CD4-positive, alpha-beta T cell (primary cell): ENCODE data around the gene CRP. TPM values are rescaled to one million over a fixed set of nuclear protein-coding genes. Genes with fewer than 3 reads are reported as not detected.
"Not testable (repeated sequence)": the region's sequence is repeated elsewhere in the genome, so short reads cannot be mapped to it uniquely, and the experiment has no call there.

Experiments
- ATAC-seq: fragments of 200-7000 bp; cut with Tn5 transposase; one replicate; pipeline ENCODE4 v1.10.0; 2022; ENCODE audit warnings: mild to moderate bottlenecking; ENCODE audit not compliant: poor library complexity
- CTCF ChIA-PET: fragments of 350-600 bp; sonication (Branson Sonifier 250); formaldehyde crosslinking; loops from one replicate; lab custom pipeline; 2021; ENCODE audit warnings: antibody characterized with exemption, inconsistent platforms; lab: Charles Lee
- POLR2A ChIA-PET: fragments of 350-600 bp; sonication (Branson Sonifier 250); formaldehyde crosslinking; loops from one replicate; lab custom pipeline; 2021; ENCODE audit warnings: antibody characterized with exemption, inconsistent platforms; lab: Charles Lee
- DNase-seq, 14 experiments: peaks; one replicate each; pipeline ENCODE4 v3.0.0-alpha.2; 2013 to 2020; ENCODE audit warnings: mixed read lengths in 2 of 14
- H3K27ac ChIP-seq, 2 donors: one replicate each; pipeline versions ENCODE4 v1.5.1 to v1.7.0; 2013; ENCODE audit warnings: low read length in 2 of 2, low read depth in 1 of 2, mild to moderate bottlenecking in 1 of 2
- H3K27me3 ChIP-seq, 2 experiments: 1 replicate in 1 of 2; 2 replicates in 1 of 2; pipeline versions ENCODE4 v1.6.1 to v1.7.0; 2013; ENCODE audit warnings: low read length in 2 of 2, control low read depth in 1 of 2, mild to moderate bottlenecking in 1 of 2, moderate library complexity in 1 of 2; ENCODE audit not compliant: insufficient read depth in 2 of 2, control insufficient read depth in 1 of 2
- H3K36me3 ChIP-seq: one replicate; pipeline ENCODE4 v1.6.1; 2013; ENCODE audit warnings: low read length, control low read depth; ENCODE audit not compliant: insufficient read depth
- H3K4me1 ChIP-seq: one replicate; pipeline ENCODE4 v1.6.1; 2013; ENCODE audit warnings: low read length, control low read depth; ENCODE audit not compliant: insufficient read depth
- H3K4me3 ChIP-seq: one replicate; pipeline ENCODE4 v1.5.1; 2013; ENCODE audit warnings: mild to moderate bottlenecking, low read length, moderate library complexity
- H3K9me3 ChIP-seq, 2 experiments: 1 replicate in 1 of 2; 2 replicates in 1 of 2; pipeline versions ENCODE4 v1.6.1 to v1.7.0; 2013; ENCODE audit warnings: low read length in 2 of 2, mild to moderate bottlenecking in 2 of 2, control low read depth in 1 of 2, moderate library complexity in 1 of 2; ENCODE audit not compliant: control insufficient read depth in 1 of 2, insufficient read depth in 1 of 2
- H3K27ac Mint-ChIP-seq: one replicate; pipeline ENCODE4 v1.8.0; 2020; ENCODE audit warnings: mixed read lengths
- H3K27me3 Mint-ChIP-seq: one replicate; pipeline ENCODE4 v1.8.0; 2021; ENCODE audit warnings: mixed read lengths
- H3K36me3 Mint-ChIP-seq: one replicate; pipeline ENCODE4 v1.8.0; 2021; ENCODE audit warnings: low read depth, mixed read lengths
- H3K4me1 Mint-ChIP-seq: one replicate; pipeline ENCODE4 v1.8.0; 2021; ENCODE audit warnings: low read depth, mixed read lengths
- H3K4me3 Mint-ChIP-seq: one replicate; pipeline ENCODE4 v1.8.0; 2020; ENCODE audit warnings: mild to moderate bottlenecking, mixed read lengths
- H3K9me3 Mint-ChIP-seq: one replicate; pipeline ENCODE4 v1.8.0; 2020; ENCODE audit warnings: mixed read lengths
- intact Hi-C, 2 experiments: fragments of 100-400 bp; cut with DNase I in 1 of 2; cut with micrococcal nuclease in 1 of 2; formaldehyde crosslinking; loops; one replicate each; pipeline versions ENCODE4 v1.15.1 to v1.9.0; 2023 to 2025; cut with DNase I, micrococcal nuclease
- total RNA-seq, 174 experiments: library from RNA in 2 of 174; stranded (reverse) in 2 of 174; gene quantifications; one replicate each; pipeline ENCODE4 v1.2.3 and lab custom pipeline; 2021 to 2026
- TF ChIP-seq, protein P1 (sequence below): fragments of 200-600 bp; IDR thresholded peaks from one replicate; pipeline ENCODE4 v1.8.0; 2022; ENCODE audit warnings: antibody characterized with exemption, mild to moderate bottlenecking

CRP gene
- total RNA-seq, 2 experiments from 2014 or later, result not detected

DNA sequence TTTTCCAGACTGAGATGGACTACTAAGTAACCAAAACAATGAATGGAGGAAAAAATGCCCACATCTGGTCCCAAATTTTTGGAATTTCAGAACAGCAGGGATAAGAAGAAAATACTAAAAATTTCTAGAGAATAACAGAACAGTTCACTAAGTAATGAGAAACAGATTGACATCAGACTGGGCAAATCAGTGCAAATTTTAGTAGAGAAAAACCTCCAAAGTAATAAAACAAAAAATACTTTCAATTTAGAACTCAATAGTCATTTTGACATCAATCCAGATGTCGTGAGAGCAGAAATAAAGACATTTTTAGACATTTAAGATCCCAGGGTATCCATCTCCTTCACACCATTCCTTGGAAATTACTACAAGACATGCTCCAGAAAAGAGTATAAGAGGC, 39.3 kb downstream of the CRP start:
- Mint-ChIP-seq H3K27ac (no peak overlapping the region), H3K27me3 (peaks cover 38% of the 10 kb centered on the region), H3K4me1 (no peaks in the 10 kb centered on the region), H3K9me3 (no peaks in the 10 kb centered on the region), H3K4me3 (no peak overlapping the region), H3K36me3 (no peaks in the 10 kb centered on the region)
- no peak overlapping the region for H3K27ac ChIP-seq
- intact Hi-C loops, result no loop called here
- ATAC-seq, result no peak
- ChIA-PET POLR2A (no interaction called here), CTCF (no interaction called here)
- H3K9me3 ChIP-seq, result no peaks in the 10 kb centered on the region
- H3K4me3 ChIP-seq, result no peak overlapping the region
- H3K27me3 ChIP-seq, result peaks cover 4 to 16% of the 10 kb centered on the region in 2 experiments
- no peaks in the 10 kb centered on the region for H3K36me3 ChIP-seq
- no peak for DNase-seq
- TF ChIP-seq, protein P1, sequence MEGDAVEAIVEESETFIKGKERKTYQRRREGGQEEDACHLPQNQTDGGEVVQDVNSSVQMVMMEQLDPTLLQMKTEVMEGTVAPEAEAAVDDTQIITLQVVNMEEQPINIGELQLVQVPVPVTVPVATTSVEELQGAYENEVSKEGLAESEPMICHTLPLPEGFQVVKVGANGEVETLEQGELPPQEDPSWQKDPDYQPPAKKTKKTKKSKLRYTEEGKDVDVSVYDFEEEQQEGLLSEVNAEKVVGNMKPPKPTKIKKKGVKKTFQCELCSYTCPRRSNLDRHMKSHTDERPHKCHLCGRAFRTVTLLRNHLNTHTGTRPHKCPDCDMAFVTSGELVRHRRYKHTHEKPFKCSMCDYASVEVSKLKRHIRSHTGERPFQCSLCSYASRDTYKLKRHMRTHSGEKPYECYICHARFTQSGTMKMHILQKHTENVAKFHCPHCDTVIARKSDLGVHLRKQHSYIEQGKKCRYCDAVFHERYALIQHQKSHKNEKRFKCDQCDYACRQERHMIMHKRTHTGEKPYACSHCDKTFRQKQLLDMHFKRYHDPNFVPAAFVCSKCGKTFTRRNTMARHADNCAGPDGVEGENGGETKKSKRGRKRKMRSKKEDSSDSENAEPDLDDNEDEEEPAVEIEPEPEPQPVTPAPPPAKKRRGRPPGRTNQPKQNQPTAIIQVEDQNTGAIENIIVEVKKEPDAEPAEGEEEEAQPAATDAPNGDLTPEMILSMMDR, result no peak
- H3K4me1 ChIP-seq, result no peaks in the 10 kb centered on the region

DNA sequence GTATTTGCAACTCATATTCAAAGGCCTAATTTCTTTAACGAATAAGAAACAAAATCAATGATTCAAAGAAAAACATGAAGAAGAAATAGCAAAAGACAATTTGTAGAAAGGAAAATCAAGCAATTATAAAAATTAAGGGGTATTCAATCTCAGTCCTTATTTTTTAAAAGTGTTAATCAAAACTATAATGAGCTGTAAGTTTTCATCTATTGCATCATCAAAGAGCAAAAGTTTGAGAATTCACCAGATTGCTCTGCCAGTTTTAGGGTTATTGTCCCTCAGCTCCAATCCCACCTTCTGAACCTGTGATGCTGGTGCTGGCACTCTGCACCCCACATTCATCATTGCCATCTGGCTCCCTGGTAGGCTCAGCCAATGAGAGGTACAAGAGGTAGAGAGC, 42.0 kb downstream of the CRP start:
- ATAC-seq, DNase-seq, H3K4me3 Mint-ChIP-seq, CTCF ChIA-PET, POLR2A ChIA-PET, H3K27ac ChIP-seq, intact Hi-C loops, H3K27ac Mint-ChIP-seq, H3K9me3 ChIP-seq, H3K4me3 ChIP-seq, H3K4me1 Mint-ChIP-seq, H3K9me3 Mint-ChIP-seq, H3K36me3 Mint-ChIP-seq, H3K4me1 ChIP-seq, H3K36me3 ChIP-seq: not testable (repeated sequence)
- H3K27me3 ChIP-seq, result peaks cover 4 to 16% of the 10 kb centered on the region in 2 experiments
- peaks cover 27% of the 10 kb centered on the region for H3K27me3 Mint-ChIP-seq

DNA sequence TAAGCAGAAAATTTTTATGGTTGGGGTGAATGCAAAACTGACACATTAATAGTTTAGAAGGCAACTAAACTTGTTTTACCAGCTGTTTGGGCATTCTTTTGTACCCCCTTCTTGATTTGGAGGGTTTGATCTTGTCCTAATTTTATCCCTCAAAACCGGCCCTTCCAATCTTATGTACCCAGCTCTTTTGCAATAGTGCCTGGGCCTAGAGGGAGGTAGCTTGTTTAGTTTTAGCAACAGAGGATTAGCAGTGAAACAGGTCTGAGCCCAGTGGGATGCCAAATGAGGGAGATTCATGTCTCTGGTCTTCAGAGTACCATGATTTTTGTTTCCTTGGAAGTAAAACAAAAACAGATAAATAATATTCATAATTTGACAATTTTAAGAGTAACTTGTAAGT, 45.1 kb downstream of the CRP start:
- ChIA-PET POLR2A (no interaction called here), CTCF (no interaction called here)
- H3K27ac ChIP-seq, result no peak overlapping the region
- intact Hi-C loops, result no loop called here
- DNase-seq (no peak), ATAC-seq (no peak)
- no peaks in the 10 kb centered on the region for H3K4me1 ChIP-seq
- Mint-ChIP-seq H3K9me3 (peaks cover 1% of the 10 kb centered on the region), H3K27me3 (peaks cover 31% of the 10 kb centered on the region), H3K4me3 (no peak overlapping the region), H3K4me1 (no peaks in the 10 kb centered on the region), H3K36me3 (no peaks in the 10 kb centered on the region), H3K27ac (no peak overlapping the region)
- H3K27me3 ChIP-seq, result peaks cover 8 to 17% of the 10 kb centered on the region in 2 experiments
- no peaks in the 10 kb centered on the region for H3K36me3 ChIP-seq
- H3K4me3 ChIP-seq, result no peak overlapping the region
- TF ChIP-seq, protein P1, result no peak
- H3K9me3 ChIP-seq, result no peaks in the 10 kb centered on the region

DNA sequence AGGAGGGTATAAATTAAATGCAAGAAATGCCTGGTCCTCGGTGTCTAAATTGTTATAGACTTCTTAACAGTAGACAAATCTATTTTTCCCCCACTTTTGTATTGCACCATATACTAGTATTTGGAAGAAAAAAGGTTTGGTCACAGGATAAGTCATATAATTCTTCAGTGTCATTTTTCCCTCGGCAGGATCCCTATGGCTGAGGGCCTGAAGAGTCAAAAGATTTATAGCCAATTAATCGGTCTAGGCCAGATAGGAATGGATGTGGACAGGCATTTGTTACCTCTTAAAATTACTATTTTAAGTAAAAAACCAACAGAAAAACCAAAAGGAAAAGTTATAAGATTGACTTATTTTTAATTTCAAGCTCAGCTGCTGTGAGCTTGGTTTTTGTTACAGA, 45.6 kb downstream of the CRP start:
- DNase-seq (no peak), ATAC-seq (no peak)
- H3K4me3 Mint-ChIP-seq, result no peak overlapping the region
- H3K27me3 Mint-ChIP-seq, result peaks cover 26% of the 10 kb centered on the region
- ChIA-PET POLR2A (no interaction called here), CTCF (no interaction called here)
- TF ChIP-seq, protein P1, result no peak
- Histone ChIP-seq H3K27me3 (peaks cover 4 to 17% of the 10 kb centered on the region in 2 experiments), H3K27ac (no peak overlapping the region), H3K4me1 (no peaks in the 10 kb centered on the region), H3K9me3 (no peaks in the 10 kb centered on the region), H3K36me3 (no peaks in the 10 kb centered on the region), H3K4me3 (no peak overlapping the region)
- H3K36me3 Mint-ChIP-seq, result no peaks in the 10 kb centered on the region
- H3K4me1 Mint-ChIP-seq, result no peaks in the 10 kb centered on the region
- H3K9me3 Mint-ChIP-seq, result peaks cover 2% of the 10 kb centered on the region
- H3K27ac Mint-ChIP-seq, result no peak overlapping the region
- intact Hi-C loops, result no loop called here
